ENCODE results near the gene EXT2. TPM values are rescaled to one million over a fixed set of nuclear protein-coding genes. Genes with fewer than 3 reads are reported as not detected.

Gene EXT2
- total RNA-seq, 1 experiment from 2014 or later: 42.9 TPM

DNA sequence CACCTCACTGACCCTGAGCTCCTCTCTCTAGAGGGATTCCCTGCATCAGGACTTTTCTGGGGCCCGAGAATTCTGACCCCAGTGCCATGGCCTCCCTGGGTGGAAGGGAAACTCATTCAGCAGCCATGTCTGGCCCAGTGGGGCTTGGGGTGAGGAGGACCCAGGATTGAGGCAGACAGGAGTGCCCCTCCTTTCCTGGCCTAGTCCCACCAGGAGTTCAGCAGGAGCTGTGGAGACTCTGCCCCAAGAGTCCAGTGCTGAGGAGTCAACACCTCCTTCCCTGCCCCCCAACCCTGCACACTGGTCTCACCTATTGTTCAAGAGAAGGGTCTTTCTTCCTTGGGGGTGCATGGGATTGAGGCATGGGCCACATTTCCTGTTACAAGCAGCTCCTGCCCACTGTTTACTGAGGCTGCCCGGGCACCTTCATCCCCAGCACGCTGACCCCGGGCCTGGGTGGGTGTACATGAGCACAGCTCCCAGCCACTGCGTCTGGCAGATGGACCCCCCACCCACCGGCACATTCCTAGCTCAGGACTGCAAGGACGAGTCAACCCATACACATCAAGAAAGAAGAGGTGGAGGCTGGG lies 180.6 kb downstream of the EXT2 start:
- Histone ChIP-seq H3K56ac (ENCODE audit: insufficient read length, low read depth, low read length) (no peak overlapping the region), H2BK5ac (ENCODE audit: insufficient read length, low read length) (no peak overlapping the region), H3K27ac (ENCODE audit: insufficient read length, low read depth, low read length) (no peak overlapping the region), H3K4me2 (ENCODE audit: insufficient read depth, insufficient read length, low read length) (no peak overlapping the region), H3K4me1 (ENCODE audit: insufficient read depth, low read length) (no peaks in the 10 kb centered on the region), H4K20me1 (ENCODE audit: control insufficient read depth, insufficient read depth, insufficient read length) (no peaks in the 10 kb centered on the region), H2BK20ac (ENCODE audit: low read depth, low read length, poor library complexity, severe bottlenecking) (no peak overlapping the region), H3T11ph (ENCODE audit: low read length) (no peak overlapping the region), H3K18ac (ENCODE audit: insufficient read length, low read depth, low read length) (no peak overlapping the region), H2BK12ac (ENCODE audit: insufficient read length, low read depth, low read length) (no peak overlapping the region), H3K79me1 (ENCODE audit: insufficient read depth, low read depth, low read length, poor library complexity, severe bottlenecking) (no peaks in the 10 kb centered on the region), H2BK120ac (ENCODE audit: low read depth, low read length, poor library complexity, severe bottlenecking) (no peak overlapping the region), H3K79me2 (ENCODE audit: insufficient read depth, low read length) (no peaks in the 10 kb centered on the region), H3K23me2 (ENCODE audit: insufficient read length, low read depth, low read length, poor library complexity, severe bottlenecking) (no peaks in the 10 kb centered on the region), H4K91ac (ENCODE audit: insufficient read length, low read depth, low read length) (no peak overlapping the region), H3K14ac (ENCODE audit: insufficient read depth, low read length) (no peak overlapping the region), H2AK5ac (ENCODE audit: insufficient read length, low read length) (no peak overlapping the region), H2AFZ (ENCODE audit: low read length) (no peak overlapping the region), H3K9ac (ENCODE audit: extremely low read depth, insufficient read length, low read length) (no peak overlapping the region), H2BK15ac (ENCODE audit: low read depth, low read length) (no peak overlapping the region), H3K23ac (ENCODE audit: insufficient read length, low read depth, low read length) (no peak overlapping the region), H3K27me3 (ENCODE audit: insufficient read depth, low read length) (no peaks in the 10 kb centered on the region), H4K8ac (replicated peaks; ENCODE audit: insufficient read length, low read depth, low read length) (no peak overlapping the region), H4K5ac (ENCODE audit: insufficient read length, low read depth, low read length) (no peak overlapping the region), H3K9me3 (ENCODE audit: control insufficient read depth, low read depth, low read length) (no peaks in the 10 kb centered on the region), H3K4ac (ENCODE audit: low read depth, low read length) (no peak overlapping the region)
- Mint-ChIP-seq H3K27ac (no peak overlapping the region), H3K9me3 (no peaks in the 10 kb centered on the region; a peak in 1 of 5 replicates), H3K4me1 (peaks cover 1 to 2% of the 10 kb centered on the region in 2 experiments; a peak in 3 of 4 replicates), H3K36me3 (ENCODE audit: insufficient read depth in 1 of 3, low read depth in 3 of 3) (no peaks in the 10 kb centered on the region), H3K4me3 (no peak overlapping the region), H3K27me3 (ENCODE audit: low read depth) (peaks cover 5% of the 10 kb centered on the region)
- no peak for TF ChIP-seq CTCF (conservative IDR thresholded peaks at IDR 0.05)
- no peak for DNase-seq
- no CpG with 5 or more reads among the region's 7 CpGs for WGBS (ENCODE audit: extremely low coverage, insufficient read length, low lambda C conversion rate)
